HG03108 (cell line): Measurements from ENCODE around the gene PPP1R2C.

Experiments
- ATAC-seq: cut with Tn5 transposase; IDR thresholded peaks from one replicate; pipeline ENCODE4 v1.9.1; 2021; ENCODE audit warnings: moderate library complexity; ENCODE audit not compliant: unreplicated experiment

Gene PPP1R2C

GRCh38 chrX:42751573-42751972, 26.4 kb downstream of the PPP1R2C start:
- no peak for ATAC-seq

DNA sequence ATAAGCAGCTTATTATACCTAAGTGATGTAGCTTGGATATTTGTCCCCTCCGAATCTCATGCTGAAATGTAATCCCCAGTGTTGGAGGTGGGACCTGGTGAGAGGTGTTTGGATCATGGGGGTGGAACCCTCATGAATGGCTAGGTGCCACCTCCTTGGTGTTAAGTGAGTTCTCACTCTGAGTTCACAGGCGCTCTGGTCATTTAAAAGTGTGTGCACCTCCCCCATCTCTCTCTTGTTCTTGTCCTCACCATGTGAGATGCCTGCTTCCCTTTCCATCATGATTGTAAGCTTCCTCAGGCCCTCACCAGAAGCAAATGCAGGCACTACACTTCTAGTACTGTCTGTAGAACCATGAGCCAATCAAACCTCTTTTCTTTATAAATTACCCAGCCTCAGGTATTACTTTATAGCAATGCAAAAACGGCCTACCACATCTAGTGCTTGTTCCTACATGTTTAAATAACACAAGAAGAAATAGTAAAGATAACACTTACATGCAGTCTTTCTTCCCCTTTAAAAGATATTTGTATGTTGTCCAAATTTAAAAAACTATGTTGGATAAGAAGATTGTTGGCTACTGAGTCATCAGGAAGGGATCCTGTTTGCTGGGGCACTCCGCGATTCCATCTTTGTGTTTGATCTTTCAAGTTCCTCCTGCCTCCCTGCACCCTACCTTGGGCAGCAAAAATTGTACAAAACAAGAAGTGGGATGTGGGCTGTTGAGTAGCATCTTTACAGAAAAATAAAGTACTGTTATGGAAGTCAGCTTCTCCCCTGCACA, 29.7 kb downstream of the PPP1R2C start:
- ATAC-seq = no peak

DNA sequence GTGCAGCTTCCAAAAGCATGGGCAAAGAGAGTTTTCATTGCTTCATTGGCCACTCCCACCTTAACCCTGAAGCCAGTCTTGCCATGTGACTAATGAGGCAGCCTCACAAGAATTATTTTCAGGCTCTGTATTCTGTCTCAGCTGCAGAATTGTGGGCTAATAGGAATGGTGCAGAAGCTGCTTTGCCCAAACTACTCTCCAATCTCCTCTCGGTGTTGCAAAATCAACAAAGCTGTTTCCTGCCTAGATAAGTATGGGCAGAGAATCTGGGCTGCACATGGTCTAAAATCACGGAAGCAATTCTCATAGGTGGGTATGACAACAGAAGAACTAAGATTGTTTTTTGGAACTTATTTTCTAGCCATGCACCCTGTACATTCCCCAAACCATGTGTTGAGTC, 31.4 kb downstream of the PPP1R2C start:
- no peak for ATAC-seq

DNA sequence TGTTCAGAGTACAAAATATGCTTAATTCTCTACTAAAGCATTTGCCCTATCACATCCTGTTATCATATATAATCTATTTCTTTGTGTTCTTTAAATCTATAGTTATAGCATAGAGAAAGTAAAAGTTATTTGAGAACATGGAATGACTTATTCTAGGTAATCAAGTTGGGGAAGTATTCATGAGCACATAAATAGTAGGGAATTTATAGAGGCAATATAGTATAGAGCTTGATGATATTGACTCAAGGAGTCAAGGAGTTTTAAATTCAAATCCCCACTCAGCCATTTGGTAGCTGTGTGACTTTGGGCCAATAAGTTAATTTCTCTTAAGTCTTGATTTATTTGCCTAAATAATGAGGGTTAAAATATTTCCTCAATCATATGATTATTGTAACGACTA, 37.5 kb downstream of the PPP1R2C start:
- ATAC-seq = no peak

DNA sequence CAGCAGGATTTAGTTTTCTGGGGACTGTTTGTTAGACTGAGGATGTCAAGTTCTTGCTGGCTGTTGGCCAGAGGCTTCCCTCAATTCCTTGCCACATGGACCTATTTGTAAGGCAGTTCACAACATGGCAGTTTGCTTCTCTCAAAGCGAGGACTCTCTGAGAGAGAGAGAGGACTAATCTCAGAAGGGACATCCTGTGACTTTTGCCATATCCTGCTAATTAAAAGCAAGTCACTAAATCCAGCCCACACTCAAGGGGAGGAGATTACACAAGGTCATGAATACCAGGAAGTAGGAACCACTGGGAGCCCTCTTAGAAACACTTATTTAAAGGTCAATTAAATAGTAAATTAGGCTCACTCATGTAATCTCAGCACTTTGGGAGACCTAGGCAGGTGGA, 38.2 kb downstream of the PPP1R2C start:
- no peak for ATAC-seq

DNA sequence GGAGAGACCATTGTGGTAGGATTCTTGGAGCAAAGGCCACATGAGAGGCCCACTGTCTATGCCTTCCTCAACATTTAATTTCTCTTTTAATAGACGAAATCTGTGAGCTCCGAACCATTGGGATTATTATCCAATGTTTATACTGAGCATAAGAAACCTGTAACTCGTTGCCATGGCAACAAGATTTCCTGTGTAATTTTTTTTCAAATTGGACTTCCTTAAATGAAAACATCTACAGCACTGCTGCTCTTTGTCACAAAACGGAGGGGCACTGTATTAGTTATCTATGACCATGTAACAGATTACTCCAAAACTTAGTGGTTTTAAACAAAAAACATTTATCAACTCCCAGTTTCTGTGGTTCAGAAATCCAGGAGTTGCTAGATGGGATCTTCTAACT, 38.7 kb downstream of the PPP1R2C start:
- no peak for ATAC-seq

DNA sequence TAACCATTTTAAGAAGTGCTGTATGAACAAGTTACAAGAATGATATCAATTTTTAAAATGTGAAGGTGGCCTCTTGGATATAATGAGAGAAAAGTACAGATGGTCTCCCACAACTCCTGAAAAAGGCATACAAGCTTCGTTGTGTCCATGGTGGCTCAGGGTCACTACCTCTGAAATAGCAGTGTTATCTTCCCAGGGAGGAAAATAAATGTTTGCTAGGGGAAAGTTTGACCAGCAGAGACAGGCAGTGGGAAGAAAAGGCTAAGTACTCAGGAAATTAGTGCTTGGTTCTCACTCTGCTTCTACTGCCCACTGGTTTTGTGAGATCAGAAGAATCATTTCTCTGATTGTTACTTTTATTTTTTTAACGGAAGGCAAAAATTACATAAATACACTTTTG, 39.4 kb downstream of the PPP1R2C start:
- ATAC-seq = no peak

DNA sequence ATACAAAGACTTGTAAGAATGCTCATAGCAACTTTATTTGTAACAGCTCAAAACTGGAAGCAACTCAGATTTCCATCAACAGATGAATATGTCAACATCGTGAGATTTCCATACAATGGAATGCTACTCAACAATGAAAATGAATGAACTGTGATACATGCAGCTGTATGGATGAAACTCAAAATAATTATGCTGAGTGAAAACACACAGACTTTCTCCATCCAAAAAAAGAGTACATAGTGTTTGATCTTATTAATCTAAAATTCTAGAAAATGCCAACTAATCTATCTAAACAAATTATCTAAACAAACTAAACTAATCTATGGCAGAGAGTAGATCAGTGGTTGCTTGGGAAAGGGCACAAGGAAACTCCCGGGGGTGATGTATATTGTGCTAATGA, 42.7 kb downstream of the PPP1R2C start:
- no peak for ATAC-seq

DNA sequence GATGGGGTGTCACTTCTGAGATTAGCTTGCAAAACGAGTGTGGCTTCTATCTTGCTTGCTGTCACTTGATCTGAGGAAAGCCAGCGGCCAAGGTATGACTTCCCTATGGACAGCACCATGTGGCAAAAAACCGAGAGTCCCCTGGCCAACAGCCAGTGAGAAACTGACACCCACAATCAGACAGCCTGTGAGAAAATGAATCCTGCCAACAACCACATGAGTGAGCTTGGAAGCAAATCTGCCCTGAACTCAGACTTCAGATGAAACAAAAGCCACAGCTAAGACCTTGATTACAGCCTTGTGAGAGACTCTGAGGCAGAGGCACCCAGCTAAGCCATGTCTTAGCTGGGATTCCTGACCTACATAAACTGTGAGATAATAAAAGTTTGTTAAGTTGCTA, 45.5 kb downstream of the PPP1R2C start:
- no peak for ATAC-seq
